NCI-H2196 (cell line): ENCODE data around the gene ITPRID1.
A peak's percentile ranks its signal among the peaks of the same experiment; 100 is the strongest.
"Not testable (repeated sequence)": the region's sequence is repeated elsewhere in the genome, so short reads cannot be mapped to it uniquely, and the experiment has no call there.

ENCODE experiments used
- DNase-seq: peaks from one replicate; lab custom pipeline; 2025; ENCODE audit not compliant: unreplicated experiment; lab: John Stamatoyannopoulos, UW

Gene ITPRID1

GRCh38 chr7:31516680-31517502 lies 3.0 kb downstream of the ITPRID1 start:
- no peak for DNase-seq

GRCh38 chr7:31517513-31517912 lies 3.6 kb downstream of the ITPRID1 start:
- no peak for DNase-seq

- DNase-seq, result no peak
Measured at GRCh38 chr7:31518766-31519165, 4.9 kb downstream of the ITPRID1 start.

GRCh38 chr7:31521336-31522010 lies 7.6 kb downstream of the ITPRID1 start:
- DNase-seq, result no peak

- DNase-seq, result no peak
Measured at GRCh38 chr7:31526864-31527263, 13.0 kb downstream of the ITPRID1 start.

GRCh38 chr7:31529103-31529502 lies 15.2 kb downstream of the ITPRID1 start:
- no peak for DNase-seq

- DNase-seq, result not testable (repeated sequence)
Measured at GRCh38 chr7:31540651-31541185, 26.8 kb downstream of the ITPRID1 start.

GRCh38 chr7:31545549-31545948 lies 31.7 kb downstream of the ITPRID1 start:
- DNase-seq, result no peak

- DNase-seq, result peak; percentile 13
Measured at GRCh38 chr7:31549611-31550010, 35.7 kb downstream of the ITPRID1 start.

GRCh38 chr7:31550432-31550831 lies 36.5 kb downstream of the ITPRID1 start:
- DNase-seq, result peak; percentile 32

- DNase-seq, result peak; percentile 78
Measured at GRCh38 chr7:31553661-31554081, 39.8 kb downstream of the ITPRID1 start.

- no peak for DNase-seq
Measured at GRCh38 chr7:31562002-31562401, 48.1 kb downstream of the ITPRID1 start.

GRCh38 chr7:31563522-31563921 lies 49.6 kb downstream of the ITPRID1 start:
- DNase-seq, result no peak

- DNase-seq, result no peak
Measured at GRCh38 chr7:31563951-31564350, 50.1 kb downstream of the ITPRID1 start.

- DNase-seq, result no peak
Measured at GRCh38 chr7:31564661-31565060, 50.8 kb downstream of the ITPRID1 start.

GRCh38 chr7:31569528-31569927 lies 55.6 kb downstream of the ITPRID1 start:
- no peak for DNase-seq

GRCh38 chr7:31583526-31583925 lies 69.6 kb downstream of the ITPRID1 start:
- no peak for DNase-seq

GRCh38 chr7:31583942-31584341 lies 70.1 kb downstream of the ITPRID1 start:
- no peak for DNase-seq

GRCh38 chr7:31595390-31595789 lies 81.5 kb downstream of the ITPRID1 start:
- DNase-seq, result no peak

- DNase-seq, result no peak
Measured at GRCh38 chr7:31602041-31602625, 88.2 kb downstream of the ITPRID1 start.

- DNase-seq, result no peak
Measured at GRCh38 chr7:31603046-31603445, 89.2 kb downstream of the ITPRID1 start.

- DNase-seq, result no peak
Measured at GRCh38 chr7:31613604-31614003, 99.7 kb downstream of the ITPRID1 start.
